Hindlimb muscle (tissue), 1 donor: ENCODE results near the gene GPR31. TPM values are rescaled to one million over a fixed set of nuclear protein-coding genes. Genes with fewer than 3 reads are reported as not detected.

ENCODE experiments used
- DNase-seq: peaks from one replicate; pipeline ENCODE4 v3.0.0-alpha.2; 2013
- polyA plus RNA-seq: library from polyadenylated mRNA; unstranded; fragments of 120-200 nt; gene quantifications from one replicate; pipeline ENCODE4 v1.2.1, GENCODE V29; 2013; ENCODE audit not compliant: insufficient read length

The GPR31 gene
- polyA plus RNA-seq, 1 donor = not detected

DNA sequence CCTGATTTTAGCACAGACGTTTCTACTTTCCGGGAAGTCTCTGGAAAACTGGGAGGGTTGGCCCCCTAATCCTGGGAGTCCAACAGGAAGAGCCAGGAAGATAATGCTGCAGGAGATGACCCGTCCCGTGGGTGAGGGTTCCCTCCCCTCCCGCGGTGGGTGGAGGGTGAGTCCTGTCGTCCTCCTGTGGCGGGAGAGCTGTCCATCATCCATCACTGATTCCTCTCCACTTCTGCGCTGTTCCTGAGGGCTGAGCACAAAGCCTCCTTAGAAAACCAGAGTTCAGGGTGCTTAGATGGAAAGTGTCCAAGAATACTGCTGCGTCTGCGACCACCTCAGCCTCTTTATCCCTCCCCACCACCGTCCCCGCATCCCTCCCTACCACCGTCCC is 40.9 kb downstream of the GPR31 start:
- DNase-seq = no peak

DNA sequence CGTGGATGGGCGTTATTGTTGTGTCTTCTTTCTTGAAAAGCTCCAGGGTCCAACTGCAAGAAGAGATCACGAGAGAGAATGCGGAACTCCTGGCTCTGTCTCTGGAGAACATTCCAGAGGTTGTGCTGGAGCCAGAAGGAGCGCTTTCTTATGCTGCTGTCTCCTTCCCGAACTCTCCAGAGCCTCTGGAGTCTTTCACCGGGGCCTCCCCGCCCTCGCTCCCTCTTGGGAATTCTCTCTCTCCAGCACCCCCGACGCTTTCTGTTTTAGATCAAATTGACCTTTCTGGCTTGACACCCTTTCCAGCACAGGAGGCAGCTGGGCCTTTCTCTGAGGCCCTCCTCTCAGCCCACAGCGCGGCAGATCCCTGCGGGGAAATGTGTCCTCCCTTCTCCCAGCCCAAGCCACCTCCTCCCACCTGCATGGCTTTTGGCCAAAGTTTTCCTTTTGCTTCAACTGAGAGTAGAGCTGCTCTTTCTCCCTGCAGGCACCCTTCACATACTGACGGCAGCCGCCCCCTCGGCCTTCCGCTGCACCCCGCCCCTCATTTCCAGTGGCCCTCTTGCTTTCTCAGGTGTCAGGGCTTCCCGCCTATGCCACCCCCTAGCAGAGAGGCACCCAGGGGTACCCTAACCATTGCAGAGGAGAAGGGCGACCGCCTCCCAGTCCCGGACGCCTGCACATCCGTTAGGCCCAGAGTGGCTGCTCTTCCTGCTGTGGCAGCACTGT is 41.5 kb downstream of the GPR31 start:
- peak; percentile 34 for DNase-seq

DNA sequence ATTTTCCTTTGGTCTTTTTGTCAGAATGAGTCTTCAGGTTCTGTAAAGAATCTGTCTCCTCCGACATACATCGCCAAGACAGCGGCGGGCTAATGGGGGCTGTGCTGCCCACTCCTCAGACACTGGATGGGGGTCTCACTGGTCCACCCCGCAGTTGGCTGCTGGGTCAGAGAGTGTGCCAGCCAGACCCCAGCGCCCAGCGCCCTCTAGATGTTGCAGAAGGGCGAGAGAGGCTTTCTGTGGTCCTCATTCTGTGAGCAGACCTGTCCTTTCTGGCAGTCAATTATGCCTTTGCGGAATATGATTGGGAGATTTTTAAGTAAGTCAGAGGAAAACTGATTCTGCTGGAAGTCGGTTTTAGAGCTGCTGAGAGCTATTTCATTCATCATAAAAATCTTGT is 42.7 kb downstream of the GPR31 start:
- DNase-seq = no peak

DNA sequence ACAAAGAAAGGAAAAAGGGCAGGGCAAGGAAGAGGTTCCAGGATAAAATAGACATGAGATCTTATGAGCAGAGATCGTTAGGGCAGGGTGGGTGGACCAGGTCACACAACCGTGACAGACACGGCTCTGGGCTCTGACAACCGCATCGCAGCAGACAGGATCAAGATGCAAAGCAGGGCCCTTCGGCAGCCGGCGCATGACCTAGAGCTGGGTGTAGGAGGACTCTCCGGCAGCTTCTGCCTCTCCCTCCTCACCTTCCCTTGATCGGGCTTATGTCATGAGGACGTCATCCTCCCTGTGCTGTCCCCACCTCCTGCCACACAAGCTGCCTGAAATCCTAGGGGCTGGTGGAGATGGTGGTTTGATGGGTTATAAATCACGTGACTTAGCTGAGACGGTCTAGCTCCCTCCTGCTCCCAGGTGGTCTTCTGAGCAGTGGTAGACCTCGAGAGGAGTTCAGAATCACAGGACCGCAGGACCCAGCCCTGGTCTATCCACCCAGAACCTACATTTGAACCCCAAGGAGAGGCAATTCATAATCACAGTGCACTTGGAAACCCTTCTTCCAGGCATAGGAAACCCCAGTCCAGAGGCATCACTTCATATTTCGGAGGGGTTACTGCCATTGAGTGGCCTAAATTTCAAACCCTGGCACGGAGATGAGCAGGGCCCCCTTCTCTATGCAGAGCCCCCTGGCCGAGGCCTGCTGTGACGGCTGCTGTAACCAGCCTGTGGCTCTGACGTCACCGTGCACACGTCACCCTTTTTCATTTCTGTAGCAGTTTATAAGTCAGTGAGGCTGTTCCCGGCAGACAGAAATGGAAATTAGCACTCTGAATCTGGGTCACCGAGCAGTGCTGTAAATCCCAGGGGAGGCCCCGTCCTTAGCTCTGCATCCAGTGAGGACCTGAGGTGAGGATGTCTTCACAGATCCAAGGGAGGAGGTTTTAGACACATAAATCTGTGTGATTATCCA is 43.6 kb downstream of the GPR31 start:
- no peak for DNase-seq

DNA sequence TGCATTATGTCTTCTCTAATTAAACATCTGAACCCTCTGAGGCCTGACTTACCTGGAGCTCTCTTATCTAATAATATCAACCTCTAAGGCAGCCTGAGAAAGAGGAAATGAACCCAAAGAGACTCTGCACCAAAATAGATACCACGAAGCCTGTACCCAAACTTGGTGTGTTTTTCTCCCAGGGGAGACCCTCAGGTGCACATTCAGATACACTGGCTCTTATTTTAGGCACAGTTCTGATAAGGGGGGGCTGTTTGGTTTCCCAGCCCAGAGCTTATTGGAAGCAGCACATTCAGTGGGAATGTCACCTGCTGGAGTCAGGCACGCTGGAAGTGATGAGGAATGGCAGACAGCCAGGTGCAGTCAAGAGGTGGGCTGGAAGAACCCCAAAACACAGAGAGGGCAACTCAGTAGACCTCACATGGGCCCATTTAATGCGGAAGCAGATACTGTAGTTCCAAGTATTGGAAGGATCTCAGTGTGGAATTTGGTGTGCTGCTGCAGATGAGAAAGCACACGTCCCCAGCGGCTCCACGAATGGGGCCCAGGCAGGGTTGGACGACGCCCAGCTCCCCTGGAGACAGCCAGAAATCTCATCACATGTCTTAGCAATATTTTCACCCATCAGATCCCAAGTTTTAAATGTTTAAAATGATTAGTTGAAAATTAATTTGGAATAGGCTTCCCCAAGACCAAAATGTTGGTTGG is 44.6 kb downstream of the GPR31 start:
- no peak for DNase-seq

DNA sequence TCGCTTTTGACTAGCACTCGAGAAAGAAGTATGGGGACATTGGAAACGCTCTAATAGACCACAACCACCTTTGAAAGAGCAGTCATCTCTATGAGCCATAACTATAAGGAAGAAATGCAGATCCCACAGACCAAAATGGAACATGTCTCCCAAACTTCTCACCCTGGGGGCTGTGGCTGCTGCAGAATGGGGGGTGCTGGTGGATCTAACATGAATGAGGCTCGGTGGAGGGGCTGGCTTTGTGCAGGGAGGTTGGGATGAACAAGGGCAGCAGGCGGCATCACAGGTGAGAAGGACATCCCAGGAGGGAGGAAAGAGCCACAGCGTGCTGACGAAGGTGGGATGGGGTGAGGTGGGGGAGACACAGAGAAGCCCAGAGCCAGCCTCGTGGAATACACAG is 45.4 kb downstream of the GPR31 start:
- no peak for DNase-seq

DNA sequence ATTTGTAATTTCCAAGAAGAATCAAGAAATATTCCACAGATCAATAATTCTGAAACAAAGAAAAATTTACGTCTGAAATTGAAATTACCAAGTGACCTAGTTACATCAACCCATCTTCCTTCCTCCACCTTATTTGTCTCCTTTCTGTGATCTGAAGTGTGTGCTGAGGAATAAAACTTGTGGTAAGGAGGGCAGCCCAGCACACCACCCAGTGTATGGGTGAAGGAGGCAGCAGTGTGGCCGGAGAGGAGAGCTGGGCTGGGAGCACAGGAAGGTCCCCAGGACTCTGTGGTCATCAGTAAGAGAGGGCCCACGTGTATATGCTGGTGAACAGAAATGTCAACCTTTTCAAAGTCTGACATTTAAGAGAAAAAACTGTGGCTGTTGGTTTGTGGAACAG is 46.2 kb downstream of the GPR31 start:
- no peak for DNase-seq

DNA sequence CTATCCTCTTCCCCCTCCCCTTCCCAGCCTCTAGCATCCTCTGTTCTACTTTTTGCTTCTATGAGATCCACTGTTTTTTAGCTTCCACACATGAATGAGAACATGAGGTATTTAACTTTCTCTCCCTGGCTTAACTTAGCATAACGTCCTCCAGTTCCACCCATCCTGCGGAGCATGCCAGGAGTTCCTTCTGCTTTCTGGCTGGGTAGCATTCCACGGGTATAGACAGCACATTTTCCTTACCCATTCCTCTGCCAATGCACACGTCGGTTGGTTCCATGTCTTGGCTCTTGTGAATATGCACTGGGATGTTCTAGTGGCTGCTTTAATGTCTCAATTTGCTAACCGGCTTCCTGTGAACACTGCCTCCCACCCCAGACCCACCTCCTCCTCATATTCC is 48.1 kb downstream of the GPR31 start:
- DNase-seq = no peak

DNA sequence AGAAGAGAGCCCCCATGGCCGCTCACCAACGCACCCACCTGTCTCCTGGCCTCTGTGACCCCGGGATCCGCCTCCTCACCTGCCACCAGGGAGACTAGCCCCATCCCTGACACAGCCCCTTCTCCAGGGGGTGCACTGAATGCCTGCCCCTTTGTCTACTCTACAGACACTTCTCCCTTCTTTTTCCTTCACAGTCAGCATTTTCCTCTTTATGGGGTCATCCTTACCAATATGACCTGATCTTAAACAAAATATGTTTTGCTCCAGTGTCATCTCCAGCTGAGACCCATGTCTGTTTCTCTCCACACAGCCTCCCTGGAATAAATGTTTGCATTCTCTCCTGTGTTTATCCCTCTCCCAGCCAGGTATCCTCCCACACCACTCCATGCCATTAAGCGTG is 49.5 kb downstream of the GPR31 start:
- no peak for DNase-seq

DNA sequence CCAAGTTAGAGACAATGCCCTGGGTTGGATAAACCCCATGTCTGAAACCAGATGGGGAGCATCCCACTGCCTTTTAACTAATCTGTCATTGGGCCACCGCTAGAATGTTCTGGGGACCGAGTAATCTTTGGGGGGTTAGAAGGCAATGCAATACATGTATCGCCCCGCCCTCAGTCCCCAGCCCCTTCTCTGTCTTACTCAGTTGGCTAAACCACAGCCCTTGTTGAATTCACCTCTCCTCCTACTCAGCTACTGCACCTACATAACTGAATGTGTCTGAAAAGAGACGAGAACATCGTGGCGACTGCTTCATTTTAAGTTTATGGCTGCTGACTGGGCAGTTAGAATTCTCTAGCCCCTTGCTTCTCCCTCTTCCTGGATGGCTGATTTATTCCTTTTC is 50.0 kb downstream of the GPR31 start:
- DNase-seq = no peak

DNA sequence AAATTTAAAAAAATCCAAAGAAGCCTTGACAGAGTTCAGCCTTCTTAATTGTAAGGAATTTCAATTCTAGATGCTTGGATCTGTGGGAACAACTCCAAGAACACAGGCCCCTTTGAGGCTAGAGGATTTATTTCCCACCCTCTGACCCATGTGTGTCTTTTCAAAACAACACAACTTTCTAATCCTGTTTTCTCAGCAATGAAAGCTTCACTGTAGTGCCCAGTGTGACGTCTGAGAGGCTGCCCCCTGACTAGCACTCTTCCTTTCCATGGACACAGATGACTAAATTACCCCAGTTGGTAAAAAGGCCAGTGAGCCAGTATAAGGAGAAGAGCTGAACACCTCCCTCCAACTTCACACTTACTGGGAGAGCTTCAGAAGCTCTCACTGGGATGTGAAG is 51.4 kb downstream of the GPR31 start:
- no peak for DNase-seq

Other genes with a start within 250 kb of the GPR31 start
- 21.6 TPM for gene RNASET2, start 201.4 kb downstream of the GPR31 start, polyA plus RNA-seq
- gene CEP43, start 158.6 kb downstream of the GPR31 start, polyA plus RNA-seq = 14.3 TPM
- not detected for gene CCR6, start 34.9 kb downstream of the GPR31 start, polyA plus RNA-seq
- gene UNC93A, start 133.3 kb upstream of the GPR31 start, polyA plus RNA-seq = not detected
- gene TTLL2, start 167.1 kb upstream of the GPR31 start, polyA plus RNA-seq = not detected